HG02623 (cell line): ENCODE data around the gene RAB1B.

Source experiments
- ATAC-seq: cut with Tn5 transposase; IDR thresholded peaks from one replicate; pipeline ENCODE4 v1.9.1; 2021; ENCODE audit warnings: moderate library complexity; ENCODE audit not compliant: unreplicated experiment

RAB1B gene

GRCh38 chr11:66282468-66283455, 14.3 kb downstream of the RAB1B start:
- peak; percentile 84 for ATAC-seq

- no peak for ATAC-seq
Measured at GRCh38 chr11:66283461-66284105, 15.1 kb downstream of the RAB1B start.

GRCh38 chr11:66284526-66285078, 16.2 kb downstream of the RAB1B start:
- no peak for ATAC-seq

- no peak for ATAC-seq
Measured at GRCh38 chr11:66285250-66285947, 17.0 kb downstream of the RAB1B start.

GRCh38 chr11:66286699-66287098, 18.3 kb downstream of the RAB1B start:
- no peak for ATAC-seq

- no peak for ATAC-seq
Measured at GRCh38 chr11:66287211-66287888, 18.9 kb downstream of the RAB1B start.

GRCh38 chr11:66287889-66288670, 19.6 kb downstream of the RAB1B start:
- ATAC-seq: no peak

GRCh38 chr11:66288671-66289547, 20.5 kb downstream of the RAB1B start, which contains the start of gene YIF1A:
YIF1A (minus strand) TSS chr11:66289143; CDS start chr11:66288985, 158 bp downstream.
- ATAC-seq: peak; percentile 89

- peak; percentile 28 for ATAC-seq
Measured at GRCh38 chr11:66289548-66290329, 21.3 kb downstream of the RAB1B start.

GRCh38 chr11:66290330-66290621, 21.8 kb downstream of the RAB1B start:
- ATAC-seq: no peak

GRCh38 chr11:66291303-66291705, 22.9 kb downstream of the RAB1B start:
- ATAC-seq: no peak

- ATAC-seq: no peak
Measured at GRCh38 chr11:66291706-66292542, 23.5 kb downstream of the RAB1B start, which contains the start of gene TMEM151A. TMEM151A (plus strand) TSS chr11:66291894; CDS start chr11:66292014, 120 bp downstream.

GRCh38 chr11:66292543-66293332, 24.3 kb downstream of the RAB1B start:
- no peak for ATAC-seq

- no peak for ATAC-seq
Measured at GRCh38 chr11:66293352-66293751, 24.9 kb downstream of the RAB1B start.

GRCh38 chr11:66293777-66294625, 25.6 kb downstream of the RAB1B start:
- no peak for ATAC-seq
